NT2/D1 (cell line): Measurements from ENCODE around the gene CDH13.

Source experiments
- SUZ12 ChIP-seq: IDR thresholded peaks from 2 replicates; pipeline ENCODE4 v1.6.1; 2011; ENCODE audit not compliant: insufficient read length, insufficient read depth; ENCODE audit errors: extremely low read depth
- YY1 ChIP-seq: IDR thresholded peaks from 2 replicates; pipeline ENCODE4 v1.6.1; 2011; ENCODE audit not compliant: insufficient read length, insufficient read depth
- ZNF274 ChIP-seq: IDR thresholded peaks from 2 replicates; pipeline ENCODE4 v1.6.1; 2011; ENCODE audit warnings: mild to moderate bottlenecking, low read depth, low read length

- TF ChIP-seq YY1 (no peak), ZNF274 (no peak), SUZ12 (no peak)
Measured at GRCh38 chr16:82699260-82699659, 72.5 kb downstream of the CDH13 start.
